ENCODE data around the gene BIN1. TPM values are rescaled to one million over a fixed set of nuclear protein-coding genes. Genes with fewer than 3 reads are reported as not detected.
"Not testable (repeated sequence)": the region's sequence is repeated elsewhere in the genome, so short reads cannot be mapped to it uniquely, and the experiment has no call there.

The BIN1 gene
- total RNA-seq, 1 experiment from 2014 or later, result 105 TPM

- DNase-seq (ENCODE audit: low read depth), result no peak
Observed at GRCh38 chr2:127134833-127135830, 28.2 kb upstream of the BIN1 start.

GRCh38 chr2:127134235-127134634, 27.3 kb upstream of the BIN1 start:
- no peak for DNase-seq (ENCODE audit: low read depth)

GRCh38 chr2:127133793-127134192, 26.8 kb upstream of the BIN1 start:
- no peak for DNase-seq (ENCODE audit: low read depth)

- no peak for DNase-seq (ENCODE audit: low read depth)
Observed at GRCh38 chr2:127130421-127130820, 23.5 kb upstream of the BIN1 start.

- DNase-seq (ENCODE audit: low read depth), result no peak
Observed at GRCh38 chr2:127129937-127130336, 23.0 kb upstream of the BIN1 start.

GRCh38 chr2:127128445-127128904, 21.5 kb upstream of the BIN1 start:
- DNase-seq (ENCODE audit: low read depth), result peak; percentile 31

- DNase-seq (ENCODE audit: low read depth), result no peak
Observed at GRCh38 chr2:127125821-127126220, 18.9 kb upstream of the BIN1 start.

GRCh38 chr2:127124426-127124825, 17.5 kb upstream of the BIN1 start:
- DNase-seq (ENCODE audit: low read depth), result no peak

- no peak for DNase-seq (ENCODE audit: low read depth)
Observed at GRCh38 chr2:127122361-127123027, 15.5 kb upstream of the BIN1 start.

GRCh38 chr2:127121776-127122176, 14.8 kb upstream of the BIN1 start:
- DNase-seq (ENCODE audit: low read depth), result peak; percentile 78

GRCh38 chr2:127121353-127121752, 14.4 kb upstream of the BIN1 start:
- no peak for DNase-seq (ENCODE audit: low read depth)

GRCh38 chr2:127120408-127120807, 13.5 kb upstream of the BIN1 start:
- DNase-seq (ENCODE audit: low read depth), result not testable (repeated sequence)

- no peak for DNase-seq (ENCODE audit: low read depth)
Observed at GRCh38 chr2:127118467-127118866, 11.5 kb upstream of the BIN1 start.

- DNase-seq (ENCODE audit: low read depth), result no peak
Observed at GRCh38 chr2:127118038-127118437, 11.1 kb upstream of the BIN1 start.

GRCh38 chr2:127117603-127118002, 10.6 kb upstream of the BIN1 start:
- DNase-seq (ENCODE audit: low read depth), result no peak

- DNase-seq (ENCODE audit: low read depth), result no peak
Observed at GRCh38 chr2:127115471-127116199, 8.7 kb upstream of the BIN1 start.

- DNase-seq (ENCODE audit: low read depth), result no peak
Observed at GRCh38 chr2:127110985-127111384, 4.0 kb upstream of the BIN1 start.

- DNase-seq (ENCODE audit: low read depth), result no peak
Observed at GRCh38 chr2:127108090-127108523, 1.2 kb upstream of the BIN1 start.

- no peak for DNase-seq (ENCODE audit: low read depth)
Observed at GRCh38 chr2:127107622-127107999, 657 bp upstream of the BIN1 start.

GRCh38 chr2:127106457-127106990, 430 bp downstream of the BIN1 start:
- DNase-seq (ENCODE audit: low read depth), result no peak

GRCh38 chr2:127105656-127106456, 1.1 kb downstream of the BIN1 start:
- DNase-seq (ENCODE audit: low read depth), result peak; percentile 68
